Panc1 (cell line): Measurements from ENCODE around the gene RFX2. TPM values are rescaled to one million over a fixed set of nuclear protein-coding genes. Genes with fewer than 3 reads are reported as not detected.
"Not testable (repeated sequence)": the region's sequence is repeated elsewhere in the genome, so short reads cannot be mapped to it uniquely, and the experiment has no call there.

Source experiments
- ATAC-seq: fragments of 200-7000 bp; cut with Tn5 transposase; 2 replicates; pipeline ENCODE4 v1.9.1; 2020; ENCODE audit warnings: mild to moderate bottlenecking, moderate library complexity
- BruUV-seq: library from RNA; stranded (reverse); fragments of 400-500 nt; replicated peaks from 2 replicates; lab custom pipeline; 2021; lab: Mats Ljungman, UMichigan
- CTCF ChIA-PET: fragments of 300-600 bp; sonication (Branson Sonifier 250); formaldehyde crosslinking; loops from one replicate; lab custom pipeline; 2022; ENCODE audit warnings: antibody characterized with exemption; lab: Charles Lee
- POLR2A ChIA-PET: fragments of 300-600 bp; sonication (Branson Sonifier 250); formaldehyde crosslinking; loops from one replicate; lab custom pipeline; 2022; ENCODE audit warnings: antibody characterized with exemption; lab: Charles Lee
- DNase-seq: peaks from one replicate; pipeline ENCODE4 v3.0.0-alpha.2; 2010; ENCODE audit warnings: low read depth, low spot score
- H3K27ac ChIP-seq: 2 replicates; pipeline ENCODE4 v1.5.1; 2011; ENCODE audit warnings: mild to moderate bottlenecking, low read length, inconsistent platforms
- H3K27me3 ChIP-seq: fragments of 200-500 bp; sonication (Bioruptor generic); 2 replicates; pipeline ENCODE4 v1.6.0; 2014; ENCODE audit warnings: low read length, inconsistent platforms; ENCODE audit not compliant: control insufficient read depth, insufficient read depth
- H3K36me3 ChIP-seq: fragments of 200-500 bp; sonication (Bioruptor generic); 2 replicates; pipeline ENCODE4 v1.5.1; 2014; ENCODE audit warnings: inconsistent platforms, mild to moderate bottlenecking, low read length, moderate library complexity; ENCODE audit not compliant: control insufficient read depth, insufficient read depth
- H3K4me1 ChIP-seq: 2 replicates; pipeline ENCODE4 v1.5.1; 2011; ENCODE audit warnings: inconsistent platforms, mild to moderate bottlenecking, low read length, moderate library complexity; ENCODE audit not compliant: control insufficient read depth, insufficient read depth
- H3K4me3 ChIP-seq, 2 experiments: 2 replicates each; pipeline ENCODE4 v1.5.1; 2011 to 2012; ENCODE audit warnings: low read depth in 2 of 2, low read length in 2 of 2, mild to moderate bottlenecking in 2 of 2, inconsistent platforms in 1 of 2, moderate library complexity in 1 of 2
- H3K9me3 ChIP-seq: fragments of 200-500 bp; sonication (Bioruptor generic); 2 replicates; pipeline ENCODE4 v1.5.1; 2014; ENCODE audit warnings: low read depth, mild to moderate bottlenecking, inconsistent platforms, low read length, moderate library complexity; ENCODE audit not compliant: control insufficient read depth, insufficient read depth
- POLR2AphosphoS5 ChIP-seq: IDR thresholded peaks from 2 replicates; pipeline ENCODE4 v1.6.1; 2012; ENCODE audit warnings: mild to moderate bottlenecking, low read depth, low read length, moderate library complexity
- SIN3A ChIP-seq: IDR thresholded peaks from 2 replicates; pipeline ENCODE4 v1.6.1; 2012; ENCODE audit warnings: low read depth, mild to moderate bottlenecking, low read length, moderate library complexity, borderline replicate concordance; ENCODE audit not compliant: insufficient read depth
- TCF7L2 ChIP-seq: IDR thresholded peaks from 2 replicates; pipeline ENCODE4 v1.6.1; 2011; ENCODE audit warnings: mild to moderate bottlenecking, low read depth, low read length, inconsistent platforms
- in situ Hi-C: cut with HindIII; loops from 2 replicates; pipeline ENCODE4 v1.10.0; 2016; ENCODE audit warnings: low sequenced_read_pairs, low pct_unique_long_range_greater_than_20kb
- intact Hi-C: fragments of 100-400 bp; cut with micrococcal nuclease; formaldehyde crosslinking; loops from one replicate; pipeline ENCODE4 v1.10.0; 2022; ENCODE audit not compliant: unreplicated experiment
- total RNA-seq: library from RNA; stranded (reverse); gene quantifications from one replicate; pipeline ENCODE4 v1.2.1, GENCODE V29; 2021; ENCODE audit not compliant: unreplicated experiment
- TF ChIP-seq, protein P1 (sequence below): fragments of 450-650 bp; IDR thresholded peaks from 2 replicates; pipeline ENCODE4 v1.5.1; 2017; ENCODE audit warnings: mild to moderate bottlenecking
- TF ChIP-seq, protein P2 (sequence below), 2 experiments: IDR thresholded peaks; 2 replicates each; pipeline ENCODE4 v1.6.1; 2011 to 2012; ENCODE audit warnings: low read depth in 2 of 2, control low read depth in 1 of 2, low read length in 1 of 2, mild to moderate bottlenecking in 1 of 2, moderate library complexity in 1 of 2; ENCODE audit not compliant: insufficient read depth in 1 of 2

Gene RFX2
- total RNA-seq, 1 experiment from 2014 or later: 8.0 TPM

DNA sequence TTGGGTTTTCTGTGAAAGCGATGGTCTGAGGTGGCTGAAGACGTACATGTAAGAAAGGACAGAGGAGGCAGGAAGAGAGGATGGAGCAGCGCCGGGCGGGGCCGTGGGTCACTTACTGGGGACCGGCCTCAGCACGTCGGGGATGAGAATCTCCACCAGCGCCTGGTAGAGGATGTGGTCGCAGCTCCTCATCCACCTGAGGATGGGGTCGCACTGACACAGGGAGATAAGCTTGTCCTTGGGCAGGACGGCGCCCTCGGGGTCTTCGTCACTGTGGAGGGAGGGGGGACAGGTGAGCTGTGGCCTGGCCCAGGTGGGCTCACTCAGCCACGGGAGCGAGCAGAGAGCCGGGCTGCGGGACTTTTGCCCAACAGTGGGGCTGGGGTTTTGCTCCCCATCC lies 103.4 kb downstream of the RFX2 start:
- Histone ChIP-seq H3K27me3 (no peaks in the 10 kb centered on the region), H3K4me3 (no peak overlapping the region), H3K9me3 (no peaks in the 10 kb centered on the region), H3K36me3 (no peaks in the 10 kb centered on the region), H3K27ac (no peak overlapping the region), H3K4me1 (no peaks in the 10 kb centered on the region)
- BruUV-seq: no TSS peak
- DNase-seq (no peak), ATAC-seq (no peak)
- intact Hi-C loops (no loop called here), in situ Hi-C loops (no loop called here)
- TF ChIP-seq, protein P1, sequence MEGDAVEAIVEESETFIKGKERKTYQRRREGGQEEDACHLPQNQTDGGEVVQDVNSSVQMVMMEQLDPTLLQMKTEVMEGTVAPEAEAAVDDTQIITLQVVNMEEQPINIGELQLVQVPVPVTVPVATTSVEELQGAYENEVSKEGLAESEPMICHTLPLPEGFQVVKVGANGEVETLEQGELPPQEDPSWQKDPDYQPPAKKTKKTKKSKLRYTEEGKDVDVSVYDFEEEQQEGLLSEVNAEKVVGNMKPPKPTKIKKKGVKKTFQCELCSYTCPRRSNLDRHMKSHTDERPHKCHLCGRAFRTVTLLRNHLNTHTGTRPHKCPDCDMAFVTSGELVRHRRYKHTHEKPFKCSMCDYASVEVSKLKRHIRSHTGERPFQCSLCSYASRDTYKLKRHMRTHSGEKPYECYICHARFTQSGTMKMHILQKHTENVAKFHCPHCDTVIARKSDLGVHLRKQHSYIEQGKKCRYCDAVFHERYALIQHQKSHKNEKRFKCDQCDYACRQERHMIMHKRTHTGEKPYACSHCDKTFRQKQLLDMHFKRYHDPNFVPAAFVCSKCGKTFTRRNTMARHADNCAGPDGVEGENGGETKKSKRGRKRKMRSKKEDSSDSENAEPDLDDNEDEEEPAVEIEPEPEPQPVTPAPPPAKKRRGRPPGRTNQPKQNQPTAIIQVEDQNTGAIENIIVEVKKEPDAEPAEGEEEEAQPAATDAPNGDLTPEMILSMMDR: no peak
- TF ChIP-seq TCF7L2 (no peak), POLR2AphosphoS5 (no peak), SIN3A (no peak)
- TF ChIP-seq, protein P2, sequence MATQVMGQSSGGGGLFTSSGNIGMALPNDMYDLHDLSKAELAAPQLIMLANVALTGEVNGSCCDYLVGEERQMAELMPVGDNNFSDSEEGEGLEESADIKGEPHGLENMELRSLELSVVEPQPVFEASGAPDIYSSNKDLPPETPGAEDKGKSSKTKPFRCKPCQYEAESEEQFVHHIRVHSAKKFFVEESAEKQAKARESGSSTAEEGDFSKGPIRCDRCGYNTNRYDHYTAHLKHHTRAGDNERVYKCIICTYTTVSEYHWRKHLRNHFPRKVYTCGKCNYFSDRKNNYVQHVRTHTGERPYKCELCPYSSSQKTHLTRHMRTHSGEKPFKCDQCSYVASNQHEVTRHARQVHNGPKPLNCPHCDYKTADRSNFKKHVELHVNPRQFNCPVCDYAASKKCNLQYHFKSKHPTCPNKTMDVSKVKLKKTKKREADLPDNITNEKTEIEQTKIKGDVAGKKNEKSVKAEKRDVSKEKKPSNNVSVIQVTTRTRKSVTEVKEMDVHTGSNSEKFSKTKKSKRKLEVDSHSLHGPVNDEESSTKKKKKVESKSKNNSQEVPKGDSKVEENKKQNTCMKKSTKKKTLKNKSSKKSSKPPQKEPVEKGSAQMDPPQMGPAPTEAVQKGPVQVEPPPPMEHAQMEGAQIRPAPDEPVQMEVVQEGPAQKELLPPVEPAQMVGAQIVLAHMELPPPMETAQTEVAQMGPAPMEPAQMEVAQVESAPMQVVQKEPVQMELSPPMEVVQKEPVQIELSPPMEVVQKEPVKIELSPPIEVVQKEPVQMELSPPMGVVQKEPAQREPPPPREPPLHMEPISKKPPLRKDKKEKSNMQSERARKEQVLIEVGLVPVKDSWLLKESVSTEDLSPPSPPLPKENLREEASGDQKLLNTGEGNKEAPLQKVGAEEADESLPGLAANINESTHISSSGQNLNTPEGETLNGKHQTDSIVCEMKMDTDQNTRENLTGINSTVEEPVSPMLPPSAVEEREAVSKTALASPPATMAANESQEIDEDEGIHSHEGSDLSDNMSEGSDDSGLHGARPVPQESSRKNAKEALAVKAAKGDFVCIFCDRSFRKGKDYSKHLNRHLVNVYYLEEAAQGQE (IDR thresholded peaks at IDR 0.05; ENCODE audit: insufficient read depth in 1 of 2, low read depth in 2 of 2, low read length in 1 of 2): no peak
- CTCF ChIA-PET: no interaction called here
- POLR2A ChIA-PET: interaction anchor here (0.6 kb wide), 1 partner anchor 23 kb away, joined by 6 read pairs; no protein-coding TSS in a partner anchor

DNA sequence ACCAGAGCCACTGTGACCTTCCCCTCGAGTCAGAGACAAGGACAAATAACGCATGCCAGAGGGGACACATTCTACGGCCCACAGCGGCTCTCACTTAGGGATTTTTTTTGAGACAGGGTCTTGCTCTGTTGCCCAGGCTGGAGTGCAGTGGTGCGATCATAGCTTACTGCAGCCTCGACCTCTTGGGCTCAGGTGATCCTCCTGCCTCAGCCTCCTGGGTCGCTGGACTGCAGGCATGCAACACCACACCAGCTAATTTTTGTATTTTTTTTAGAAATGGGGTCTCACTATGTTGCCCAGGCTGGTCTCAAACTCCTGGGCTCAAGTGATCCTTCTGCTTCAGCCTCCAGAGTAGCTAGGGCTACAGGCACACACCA lies 104.2 kb downstream of the RFX2 start:
- H3K27ac ChIP-seq, H3K9me3 ChIP-seq, H3K4me3 ChIP-seq, H3K36me3 ChIP-seq, DNase-seq, H3K27me3 ChIP-seq, in situ Hi-C loops, intact Hi-C loops, H3K4me1 ChIP-seq, ATAC-seq, BruUV-seq, CTCF ChIA-PET: not testable (repeated sequence)
- POLR2A ChIA-PET: interaction anchor here (0.6 kb wide), 1 partner anchor 24 kb away, joined by 6 read pairs; no protein-coding TSS in a partner anchor

DNA sequence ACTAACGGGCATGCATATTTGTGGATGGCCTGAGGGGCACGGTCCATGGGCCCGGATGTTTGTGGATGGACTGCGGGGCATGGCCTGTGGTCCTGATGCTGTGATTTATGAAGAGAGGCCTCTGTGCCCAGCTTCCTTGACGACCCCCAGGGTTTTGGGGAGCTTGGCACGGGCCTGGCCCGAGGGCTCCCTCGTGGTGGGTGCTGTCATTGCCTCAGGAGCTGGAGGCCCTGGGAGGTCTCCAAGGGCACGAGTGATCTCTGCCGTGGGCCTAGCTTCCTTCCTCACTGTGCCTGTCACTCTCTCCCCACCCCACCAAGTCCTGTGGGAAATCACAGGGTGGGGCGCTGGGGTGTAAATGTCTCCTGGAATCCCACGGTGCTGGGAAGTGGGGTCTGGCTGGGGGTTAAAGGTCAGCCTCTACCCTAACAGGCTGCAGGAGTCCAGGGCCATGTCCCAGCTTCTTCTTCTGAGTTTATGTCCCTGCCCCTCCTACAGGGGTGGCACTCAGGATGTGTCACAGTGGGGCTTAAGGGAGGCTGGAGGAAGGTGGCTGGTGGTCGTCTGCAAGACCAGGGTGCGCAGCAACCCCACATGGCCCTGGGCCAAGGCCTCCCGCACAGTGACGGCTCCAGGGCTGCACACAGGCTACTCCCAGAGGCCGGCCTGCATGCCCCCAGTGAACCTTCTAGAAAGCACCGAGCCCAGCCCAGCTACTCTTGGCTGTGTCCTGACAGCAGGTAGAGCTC lies 104.8 kb downstream of the RFX2 start:
- in situ Hi-C loops (no loop called here), intact Hi-C loops (no loop called here)
- DNase-seq: no peak
- Histone ChIP-seq H3K9me3 (no peaks in the 10 kb centered on the region), H3K4me3 (no peak overlapping the region), H3K27ac (no peak overlapping the region), H3K36me3 (no peaks in the 10 kb centered on the region), H3K27me3 (no peaks in the 10 kb centered on the region), H3K4me1 (no peaks in the 10 kb centered on the region)
- no peak for ATAC-seq
- TF ChIP-seq SIN3A (no peak), POLR2AphosphoS5 (no peak), TCF7L2 (no peak)
- TF ChIP-seq, protein P1: no peak
- TF ChIP-seq, protein P2 (IDR thresholded peaks at IDR 0.05; ENCODE audit: insufficient read depth in 1 of 2, low read depth in 2 of 2, low read length in 1 of 2): no peak
- ChIA-PET POLR2A (interaction anchor here (0.5 kb wide), 1 partner anchor 562 kb away, joined by 4 read pairs; no protein-coding TSS in a partner anchor), CTCF (interaction anchor here (0.6 to 0.7 kb wide), 2 partner anchors 13 to 14 kb away, joined by 3 read pairs; no protein-coding TSS in a partner anchor)
- no TSS peak for BruUV-seq
